Anterior cingulate cortex (tissue), 58 donors: ENCODE measurements around the gene PRCD.

ENCODE experiments used
- DNase-seq, 58 donors: peaks; one replicate each; lab custom pipeline; 2025; lab: John Stamatoyannopoulos, UW

The PRCD gene

DNA sequence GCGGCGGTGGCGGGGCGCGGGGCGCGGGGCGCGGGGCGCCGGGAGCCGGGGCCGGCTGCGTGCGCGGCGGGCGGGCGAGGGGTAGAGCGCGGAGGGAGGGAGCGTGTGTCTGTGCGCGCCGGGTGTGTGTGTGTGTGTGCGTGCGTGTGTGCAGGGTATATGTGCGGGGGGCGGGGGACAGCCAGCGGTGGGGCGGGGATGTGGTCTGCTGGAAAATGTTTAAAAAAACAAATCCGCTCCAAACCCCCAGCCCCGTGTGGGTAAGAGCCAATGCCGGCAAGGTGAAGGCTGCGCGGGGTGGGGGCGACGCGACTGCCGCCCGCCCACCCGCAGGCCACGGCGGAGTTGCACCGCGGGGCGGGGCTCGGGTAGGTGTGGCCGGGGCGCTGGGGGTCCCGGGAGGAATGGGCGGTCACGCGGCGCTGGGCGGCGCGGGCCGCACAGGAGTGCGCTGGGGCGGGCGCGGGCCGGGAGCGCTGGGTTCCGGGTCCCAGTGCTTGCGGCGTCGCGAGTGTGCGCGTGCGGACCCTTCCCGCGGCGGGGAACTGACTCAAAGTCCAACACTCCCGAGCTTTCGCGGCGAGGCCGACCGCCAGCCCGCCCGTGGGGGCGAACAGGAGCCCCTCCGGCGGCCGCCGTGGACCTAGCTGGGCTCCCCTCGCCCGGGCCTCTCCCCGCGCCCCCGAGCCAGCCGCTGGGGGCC, 2.1 kb upstream of the PRCD start, which contains the start of gene CYGB:
TSS of gene CYGB (minus strand) at position 132 of the 703 bp plus-strand sequence. CDS start 167 bp downstream, outside the sequence.
- DNase-seq = peak in 1 of 58 donors; percentile 68

DNA sequence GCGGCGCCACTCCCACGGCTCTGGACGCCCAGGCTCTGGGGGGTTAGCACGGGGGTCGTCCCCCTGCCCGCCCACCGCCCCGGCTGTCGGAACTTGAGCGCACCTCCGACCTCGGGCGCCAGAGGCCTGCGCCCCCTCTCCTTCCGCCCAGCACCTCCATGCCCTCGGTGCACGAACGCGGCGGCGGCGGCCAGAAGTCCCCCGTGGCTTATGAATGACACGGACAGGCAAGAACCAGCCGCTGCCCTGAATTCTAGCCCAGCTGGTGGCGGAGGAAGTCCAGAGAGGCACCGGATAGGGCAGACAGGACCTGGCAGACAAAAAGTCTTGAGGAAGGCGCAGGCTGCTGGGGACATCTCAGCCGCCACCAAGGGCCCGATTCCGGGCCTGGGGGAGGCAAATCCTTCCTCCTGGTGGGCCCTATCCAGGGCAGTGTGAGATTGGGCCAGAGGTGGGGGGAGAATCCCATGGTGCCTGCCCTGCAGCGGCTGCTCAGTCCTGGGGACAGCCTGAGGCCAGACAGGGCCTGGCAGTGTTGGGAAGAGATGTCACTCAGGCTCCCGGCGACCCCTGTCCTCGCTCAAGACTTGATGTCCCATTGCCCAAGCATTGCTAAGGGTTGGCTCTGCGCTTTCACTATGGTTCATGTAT, 1.4 kb upstream of the PRCD start:
- no peak for DNase-seq

GRCh38 chr17:76538941-76539570, 788 bp upstream of the PRCD start:
- no peak for DNase-seq

DNA sequence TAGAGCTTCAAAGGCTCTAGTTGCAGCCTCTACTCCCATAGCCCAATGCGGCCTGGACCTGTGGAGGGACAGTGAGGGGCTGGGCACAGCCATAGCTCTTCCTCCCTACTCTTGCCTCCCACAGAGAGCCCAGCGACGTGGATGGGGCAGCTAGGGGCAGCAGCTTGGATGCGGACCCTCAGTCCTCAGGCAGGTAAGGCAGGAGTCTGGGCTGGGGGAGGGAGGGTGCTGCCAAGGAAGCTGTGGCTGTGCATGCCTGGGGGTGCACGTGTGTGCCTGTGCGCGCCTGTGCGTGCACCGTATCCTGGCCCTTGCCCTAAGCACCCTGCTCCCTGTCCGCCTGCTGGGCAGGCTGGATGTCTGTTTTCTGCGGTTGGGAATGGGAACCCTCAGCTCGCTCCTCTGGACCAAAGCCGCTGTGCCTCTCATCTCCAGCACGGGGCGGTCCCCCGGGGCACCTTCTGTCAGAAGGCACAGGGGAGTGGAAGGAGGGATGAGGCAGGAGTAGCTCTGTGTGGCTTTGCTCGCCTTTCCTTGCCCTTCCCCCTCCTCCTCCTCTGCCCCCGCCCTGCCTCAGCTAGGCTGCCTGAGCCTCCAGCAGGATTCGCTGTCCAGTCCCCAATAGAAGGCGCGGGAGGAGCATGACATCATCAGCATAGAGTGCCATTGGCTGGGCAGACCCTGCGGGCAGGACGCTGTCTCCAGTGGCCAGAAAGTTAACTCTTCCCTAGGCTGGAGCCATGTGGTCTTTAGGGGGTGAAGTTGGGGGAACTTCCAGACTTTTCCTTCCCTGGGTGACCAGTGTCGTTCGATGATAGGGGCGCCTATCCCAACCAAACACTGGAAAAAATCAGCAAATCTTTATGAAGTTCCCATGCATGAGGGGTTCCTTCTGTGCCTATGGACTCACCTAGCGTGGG, 797 bp downstream of the PRCD start:
- DNase-seq = peak; percentile 67 to 98 (median 95)

DNA sequence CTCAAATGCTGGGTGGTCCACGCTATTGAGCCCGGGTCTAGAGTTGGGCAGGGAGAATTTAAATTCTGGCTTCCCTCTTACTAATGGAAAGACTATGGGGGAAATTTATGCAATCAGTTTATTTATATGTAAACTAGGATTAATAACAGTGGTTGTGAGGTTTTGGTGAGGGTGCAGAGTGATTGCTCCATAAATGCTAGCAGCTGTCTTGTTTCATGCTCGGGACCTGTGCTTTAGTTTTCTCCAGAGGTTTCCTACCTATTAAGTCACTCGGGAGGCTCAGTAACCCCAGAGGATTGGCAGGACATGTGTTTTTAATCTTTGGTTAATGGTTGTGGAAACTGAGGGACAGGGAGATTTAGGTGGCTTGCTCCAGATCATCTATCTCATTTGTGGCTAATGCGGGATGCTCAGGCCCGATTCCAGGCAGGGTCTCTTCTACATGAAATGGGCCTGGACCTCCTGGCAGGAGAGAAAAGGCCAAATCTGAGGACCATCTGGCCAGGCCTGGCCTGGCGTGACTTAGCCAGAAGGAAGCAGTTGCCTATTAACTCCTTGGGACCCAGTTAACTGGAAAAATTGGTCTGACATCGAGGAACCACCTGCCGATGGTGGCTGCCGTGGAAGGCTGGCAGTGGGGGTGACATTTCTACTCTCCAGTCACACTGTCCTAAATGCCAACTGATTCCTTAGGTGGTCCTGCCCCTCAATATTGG, 2.1 kb downstream of the PRCD start:
- no peak for DNase-seq

GRCh38 chr17:76542566-76542971, 2.7 kb downstream of the PRCD start:
- no peak for DNase-seq

DNA sequence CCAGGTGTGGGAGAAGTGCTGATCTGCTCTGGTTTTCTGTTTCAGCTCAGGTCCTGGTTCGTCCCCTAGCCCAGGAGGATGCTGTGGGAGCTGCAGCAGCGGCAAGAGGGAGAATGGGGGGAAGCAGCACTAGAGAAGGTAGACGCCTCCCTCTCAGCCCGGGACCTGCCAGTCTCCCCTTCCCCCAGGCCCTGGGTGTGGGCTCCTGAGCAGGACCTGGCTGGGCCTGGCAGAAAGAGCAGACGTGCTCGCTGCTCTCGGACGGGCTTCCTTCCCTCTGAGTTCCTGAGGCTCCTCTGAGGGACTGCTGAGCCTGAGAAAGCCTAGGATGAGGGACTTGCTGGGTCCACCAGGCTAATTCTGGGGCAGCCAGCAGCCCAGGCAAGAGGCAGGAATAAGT, 3.1 kb downstream of the PRCD start:
- DNase-seq = no peak

GRCh38 chr17:76543482-76543825, 3.6 kb downstream of the PRCD start:
- no peak for DNase-seq

DNA sequence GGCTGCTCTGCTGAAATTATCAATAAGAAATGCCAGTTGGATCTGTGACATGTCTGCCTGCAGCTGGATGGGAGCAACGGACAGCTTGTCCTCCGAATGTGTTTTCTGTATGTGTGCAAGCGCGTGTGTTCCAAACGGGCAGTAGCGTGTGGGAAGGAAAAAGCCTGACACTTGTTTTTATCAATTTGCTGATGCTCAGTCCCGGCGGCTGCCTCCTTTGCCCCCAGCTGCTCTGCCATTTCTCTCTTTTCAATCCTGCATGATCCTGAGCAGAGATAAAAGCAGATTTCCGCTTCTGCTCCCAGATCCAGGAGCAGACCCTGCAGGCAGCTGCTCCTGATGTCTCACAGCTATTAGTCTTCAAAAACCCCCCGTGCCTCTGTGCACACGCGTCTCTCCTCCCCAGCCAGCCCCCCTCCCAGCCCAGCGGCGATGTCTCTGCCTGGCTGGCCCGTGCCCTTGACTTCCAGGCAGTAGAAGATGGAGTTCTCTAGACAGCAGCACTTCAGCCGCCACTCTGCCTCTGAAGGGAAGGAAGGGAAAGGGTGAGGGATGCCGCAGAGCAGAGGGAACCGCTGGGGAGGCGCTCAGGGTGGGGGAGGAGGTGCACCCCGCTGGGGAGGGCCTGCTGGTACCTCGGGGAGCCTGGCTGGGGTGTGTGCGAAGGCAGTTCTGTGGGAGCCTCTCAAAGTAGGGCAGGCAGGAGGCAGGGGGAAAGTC, 4.1 kb downstream of the PRCD start:
- DNase-seq = peak in 42 of 58 donors; percentile 28 to 83 (median 62)

- peak in 20 of 58 donors; percentile 35 to 82 (median 63) for DNase-seq
Observed at GRCh38 chr17:76544546-76545365, 4.9 kb downstream of the PRCD start.

- peak in 1 of 58 donors; percentile 29 for DNase-seq
Observed at GRCh38 chr17:76545918-76546555, 6.2 kb downstream of the PRCD start.

DNA sequence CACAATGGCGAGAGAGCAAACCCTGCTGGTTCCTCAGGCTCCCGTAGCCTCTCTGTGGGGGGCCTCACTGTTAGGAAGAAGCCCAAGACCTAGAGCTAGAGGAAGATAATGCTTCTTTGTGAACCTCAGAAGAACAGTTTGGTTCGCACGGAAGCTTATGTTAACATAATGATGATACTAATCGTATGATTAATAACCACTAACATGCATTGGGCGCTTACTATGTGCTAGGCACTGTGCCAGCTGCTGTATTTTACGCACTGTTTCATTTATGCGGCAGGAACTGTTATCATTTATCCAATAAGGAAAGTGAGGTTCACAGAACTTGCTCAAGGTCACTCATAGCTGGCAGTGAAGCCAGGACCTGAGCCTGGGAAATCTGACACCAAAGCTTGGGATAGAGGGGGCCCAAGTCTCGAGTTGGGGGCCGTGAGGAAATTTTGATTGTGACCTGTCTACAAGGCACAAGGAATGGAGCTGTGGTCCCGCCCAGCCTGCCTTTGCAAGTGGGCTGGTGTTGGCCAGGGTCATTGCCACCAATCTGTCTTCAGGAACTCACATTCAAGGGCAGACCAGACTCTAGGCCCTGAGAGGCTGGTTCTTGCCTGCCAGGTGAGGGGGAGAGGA, 6.8 kb downstream of the PRCD start:
- DNase-seq = no peak

DNA sequence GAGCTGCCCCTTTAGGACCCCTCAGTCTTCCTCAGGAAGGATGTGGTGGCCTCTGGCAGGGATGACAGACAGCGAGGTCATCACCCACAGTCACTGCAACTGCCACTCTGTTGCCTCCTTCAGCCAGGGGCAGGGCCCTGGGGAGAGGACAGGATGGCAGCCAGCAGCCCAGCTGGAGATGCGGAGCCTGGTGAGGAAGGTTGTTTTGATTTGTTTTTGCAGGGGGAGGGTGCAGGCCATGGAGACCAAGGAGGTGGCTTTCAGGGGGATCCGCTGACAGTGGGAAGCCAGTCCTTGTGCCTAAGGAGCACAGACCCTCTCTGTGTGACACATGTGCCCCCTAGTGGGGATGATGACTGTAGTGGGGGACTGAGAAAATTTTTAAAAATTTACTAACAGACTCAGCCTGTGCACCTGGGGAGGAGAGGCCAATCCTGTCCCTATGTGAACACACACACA, 7.4 kb downstream of the PRCD start:
- peak in 39 of 58 donors; percentile 27 to 80 (median 47) for DNase-seq

- no peak for DNase-seq
Observed at GRCh38 chr17:76547642-76548202, 7.9 kb downstream of the PRCD start.

DNA sequence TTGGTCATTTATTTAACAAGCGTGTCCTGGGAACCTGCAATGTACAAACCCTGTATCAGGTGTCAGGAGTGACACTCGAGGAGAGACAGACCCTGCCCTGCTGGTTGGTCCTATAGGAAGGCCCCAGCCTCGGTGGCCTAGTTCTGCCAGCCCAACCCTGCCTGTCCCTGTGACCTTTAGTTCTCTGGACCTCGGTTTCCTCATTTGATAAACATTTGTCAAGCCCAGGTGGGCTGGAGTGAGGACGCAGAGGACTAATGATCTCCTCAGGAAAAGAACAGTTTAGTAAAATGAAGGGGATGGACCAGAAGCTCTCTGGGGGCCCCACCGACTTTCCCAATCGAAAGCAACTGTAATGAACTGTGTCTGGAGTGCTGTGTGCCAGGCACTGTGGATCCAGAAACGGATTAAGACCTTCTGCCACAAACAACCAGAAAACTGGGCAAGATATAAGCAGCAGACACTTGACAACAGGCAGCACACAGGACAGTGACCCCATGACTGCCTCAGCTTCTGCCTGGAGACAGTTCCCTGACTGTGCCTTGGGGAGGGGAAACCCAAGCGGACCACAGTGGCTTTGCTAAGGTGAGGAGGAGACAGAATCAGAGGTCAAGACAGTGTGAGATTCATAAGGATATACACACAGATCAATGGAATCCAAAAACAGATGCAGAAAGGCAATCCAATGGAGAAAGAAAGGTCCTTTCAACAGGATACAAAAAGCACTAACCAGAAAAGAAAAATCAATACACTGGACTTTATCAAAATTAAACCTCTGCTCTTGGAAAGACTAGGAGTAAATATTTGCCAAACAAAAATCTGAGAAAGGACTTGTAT, 8.8 kb downstream of the PRCD start:
- no peak for DNase-seq

DNA sequence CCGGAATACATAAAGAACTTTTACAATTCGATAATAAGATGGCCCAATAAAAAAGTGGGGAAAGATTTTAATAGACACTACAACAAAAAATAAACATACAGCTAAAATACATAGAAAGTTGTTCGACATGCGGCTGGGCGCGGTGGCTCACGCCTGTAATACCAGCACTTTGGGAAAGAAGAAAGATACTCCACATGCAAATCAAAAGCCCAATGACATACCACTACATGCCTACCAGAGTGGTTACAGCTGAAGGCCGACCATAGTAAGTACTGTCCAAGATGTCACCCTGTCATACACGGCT, 9.3 kb downstream of the PRCD start:
- DNase-seq = no peak
